Glomerular visceral epithelial cell (primary cell): ENCODE measurements around the gene MORF4L1.
A peak's percentile ranks its signal among the peaks of the same experiment; 100 is the strongest.
"Not testable (repeated sequence)": the region's sequence is repeated elsewhere in the genome, so short reads cannot be mapped to it uniquely, and the experiment has no call there.

Experiments used
- DNase-seq: peaks from one replicate; pipeline ENCODE4 v3.0.0-alpha.2; 2016; ENCODE audit errors: extremely low spot score

Gene MORF4L1

DNA sequence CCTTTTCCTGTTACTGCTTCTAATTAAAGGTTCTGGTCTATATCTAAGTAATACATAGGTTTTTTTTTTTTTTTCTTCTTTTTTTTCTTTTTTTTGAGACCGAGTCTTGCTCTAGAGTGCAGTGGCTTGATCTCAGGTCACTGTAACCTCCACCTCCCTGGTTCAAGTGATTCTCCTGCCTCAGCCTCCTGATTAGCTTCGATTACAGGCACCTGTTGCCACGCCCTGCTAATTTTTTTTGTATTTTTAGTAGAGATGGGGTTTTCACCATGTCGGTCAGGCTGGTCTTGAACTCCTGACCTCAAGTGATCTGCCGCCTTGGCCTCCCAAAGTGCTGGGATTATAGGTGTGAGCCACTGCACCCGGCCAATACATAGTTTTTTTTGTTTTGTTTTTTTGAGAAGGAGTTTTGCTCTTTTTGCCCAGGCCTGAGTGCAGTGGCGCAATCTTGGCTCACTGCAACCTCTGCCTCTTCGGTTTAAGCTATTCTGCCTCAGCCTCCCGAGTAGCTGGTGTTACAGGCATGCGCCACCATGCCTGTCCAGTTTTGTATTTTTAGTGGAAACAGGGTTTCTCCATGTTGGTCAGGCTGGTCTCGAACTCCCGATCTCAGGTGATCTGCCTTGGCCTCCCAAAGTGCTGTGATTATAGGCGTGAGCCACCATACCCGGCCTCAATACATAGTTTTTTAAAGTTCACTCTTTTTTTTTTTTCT lies 28.3 kb downstream of the MORF4L1 start:
- DNase-seq = not testable (repeated sequence)

GRCh38 chr15:78902281-78903032 lies 29.8 kb downstream of the MORF4L1 start:
- DNase-seq = peak; percentile 41

DNA sequence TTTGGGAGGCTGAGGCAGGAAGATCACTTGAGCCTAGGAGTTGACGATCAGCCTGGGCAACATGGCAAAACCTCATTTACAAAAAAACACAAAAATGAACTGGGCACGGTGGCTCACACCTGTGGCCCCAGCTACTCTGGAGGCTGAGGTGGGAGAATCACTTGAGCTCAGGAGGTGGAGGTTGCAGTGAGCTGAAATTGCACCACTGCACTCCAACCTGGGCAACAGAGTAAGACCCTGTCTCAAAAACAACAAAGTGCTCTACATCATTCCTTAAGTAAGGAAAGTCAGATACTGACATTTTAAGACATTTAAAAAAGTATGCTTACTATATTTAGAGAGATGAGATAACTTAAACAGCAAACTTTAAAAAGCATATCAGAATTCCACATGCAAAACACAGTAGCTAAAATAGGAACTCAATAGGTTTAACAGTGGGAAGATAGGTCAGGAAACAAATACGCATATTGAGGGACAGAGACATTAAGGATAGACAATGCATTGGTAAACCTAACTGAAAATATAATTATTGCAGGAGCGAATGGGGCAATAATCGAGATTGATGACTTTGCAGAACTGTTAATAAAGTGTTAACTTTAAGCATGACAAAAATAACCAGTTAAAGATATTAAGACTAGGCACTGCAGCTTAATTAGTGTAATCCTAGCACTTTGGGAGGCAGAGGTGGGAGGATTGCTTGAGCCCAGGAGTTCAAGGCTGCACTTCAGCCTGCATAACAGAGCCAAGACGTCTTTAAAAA lies 32.1 kb downstream of the MORF4L1 start:
- DNase-seq = no peak

DNA sequence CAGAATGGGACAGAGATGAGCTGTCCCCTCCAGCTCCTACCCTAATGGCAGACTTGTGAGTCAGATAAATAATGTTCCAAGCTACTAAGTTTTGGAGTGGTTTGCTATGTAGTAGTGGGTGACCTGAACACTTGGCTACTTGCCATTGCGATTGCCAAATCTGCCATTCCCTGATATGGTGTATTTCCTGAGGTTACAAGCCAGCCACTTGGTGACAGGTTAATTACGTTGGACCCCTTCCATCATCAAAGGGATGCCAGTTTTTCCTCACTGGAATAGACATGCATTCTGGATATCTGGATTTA lies 33.6 kb downstream of the MORF4L1 start:
- peak; percentile 88 for DNase-seq

DNA sequence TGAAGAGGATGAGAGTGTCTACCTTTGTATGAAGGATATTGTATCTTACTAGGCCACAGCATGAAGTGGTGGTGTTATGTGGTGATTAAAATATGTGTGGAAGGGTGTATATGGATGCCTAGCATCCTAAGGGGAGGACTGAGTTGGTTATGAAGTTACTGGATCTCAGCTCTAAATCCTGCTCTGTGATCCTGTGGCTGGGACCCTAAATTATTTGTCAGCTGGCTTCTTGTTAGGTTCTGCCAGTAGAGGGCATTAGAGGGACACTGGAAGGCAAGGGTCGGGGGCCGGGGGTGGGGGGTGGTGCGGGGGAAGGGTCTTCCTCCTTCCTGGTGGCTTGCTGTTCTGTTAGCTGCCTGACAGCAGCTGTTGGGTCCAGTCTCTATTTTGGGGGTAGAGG lies 34.9 kb downstream of the MORF4L1 start:
- no peak for DNase-seq

- DNase-seq = no peak
Measured at GRCh38 chr15:78909160-78909695, 36.5 kb downstream of the MORF4L1 start.

GRCh38 chr15:78909791-78910228 lies 37.1 kb downstream of the MORF4L1 start:
- peak; percentile 42 for DNase-seq

GRCh38 chr15:78910271-78910670 lies 37.6 kb downstream of the MORF4L1 start:
- no peak for DNase-seq

GRCh38 chr15:78912316-78912715 lies 39.6 kb downstream of the MORF4L1 start:
- no peak for DNase-seq

- no peak for DNase-seq
Measured at GRCh38 chr15:78913012-78913411, 40.3 kb downstream of the MORF4L1 start.

GRCh38 chr15:78914027-78914764 lies 41.5 kb downstream of the MORF4L1 start:
- no peak for DNase-seq

GRCh38 chr15:78915341-78916087 lies 42.8 kb downstream of the MORF4L1 start:
- no peak for DNase-seq

GRCh38 chr15:78916088-78916487 lies 43.4 kb downstream of the MORF4L1 start:
- no peak for DNase-seq

DNA sequence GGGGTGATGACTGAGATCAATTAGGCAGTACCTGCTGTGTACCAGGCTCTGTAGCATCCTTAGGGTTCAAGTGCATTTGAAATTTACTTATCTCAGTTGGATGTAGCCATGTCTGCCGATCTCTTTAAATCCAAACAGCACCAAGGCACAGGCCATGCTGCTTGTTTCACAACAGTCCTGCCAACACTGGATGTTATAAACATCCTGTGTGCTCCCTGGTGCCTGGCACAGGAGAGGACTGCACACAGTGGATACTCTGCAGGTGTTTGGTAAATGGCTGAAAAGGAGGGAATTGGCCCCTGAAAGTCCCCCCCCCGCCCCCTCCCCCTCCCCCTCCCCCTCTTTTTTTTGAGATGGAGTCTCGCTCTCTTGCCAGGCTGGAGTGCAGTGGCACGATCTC lies 45.2 kb downstream of the MORF4L1 start:
- no peak for DNase-seq

DNA sequence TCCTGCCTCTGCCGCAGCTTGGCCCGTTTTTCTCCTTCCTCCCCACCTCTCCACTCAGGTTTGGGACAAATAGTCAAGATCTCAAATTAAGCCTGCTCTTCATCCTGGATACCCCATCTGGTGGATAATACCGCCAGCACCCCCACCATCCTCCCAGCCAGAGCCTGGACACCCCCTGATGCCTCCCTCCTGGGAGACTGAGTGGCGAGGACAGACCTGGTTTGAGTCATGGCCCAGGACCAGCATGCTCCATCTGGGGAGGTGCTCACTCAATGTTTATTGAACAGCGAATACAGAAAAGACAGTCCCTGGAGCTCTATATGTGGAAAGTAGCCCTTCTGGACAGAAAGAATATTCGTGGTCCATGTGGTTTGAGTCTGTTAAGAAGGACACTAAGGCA lies 48.8 kb downstream of the MORF4L1 start:
- DNase-seq = no peak

DNA sequence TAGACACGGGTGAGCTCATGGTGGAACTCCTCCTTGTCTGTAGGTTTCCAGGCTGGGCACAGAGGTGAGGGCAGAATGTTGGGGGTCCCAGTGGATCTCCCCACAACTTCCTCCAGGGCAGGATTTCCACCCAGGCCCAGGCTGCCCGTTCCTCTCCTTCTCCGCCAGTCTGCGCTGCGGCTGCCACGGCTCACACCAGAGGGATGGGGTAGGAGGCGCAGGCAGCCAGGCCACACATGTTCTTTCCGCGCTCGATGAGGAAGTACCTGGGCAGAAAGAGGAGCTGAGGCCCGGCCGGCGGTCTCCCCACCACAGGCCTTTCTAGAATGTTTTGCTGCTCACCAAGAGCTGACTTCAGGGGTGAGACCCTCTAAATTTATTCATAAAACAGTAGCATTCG lies 49.2 kb downstream of the MORF4L1 start:
- DNase-seq = no peak

- DNase-seq = no peak
Measured at GRCh38 chr15:78922527-78922926, 49.8 kb downstream of the MORF4L1 start.

- DNase-seq = no peak
Measured at GRCh38 chr15:78923015-78923414, 50.3 kb downstream of the MORF4L1 start.

DNA sequence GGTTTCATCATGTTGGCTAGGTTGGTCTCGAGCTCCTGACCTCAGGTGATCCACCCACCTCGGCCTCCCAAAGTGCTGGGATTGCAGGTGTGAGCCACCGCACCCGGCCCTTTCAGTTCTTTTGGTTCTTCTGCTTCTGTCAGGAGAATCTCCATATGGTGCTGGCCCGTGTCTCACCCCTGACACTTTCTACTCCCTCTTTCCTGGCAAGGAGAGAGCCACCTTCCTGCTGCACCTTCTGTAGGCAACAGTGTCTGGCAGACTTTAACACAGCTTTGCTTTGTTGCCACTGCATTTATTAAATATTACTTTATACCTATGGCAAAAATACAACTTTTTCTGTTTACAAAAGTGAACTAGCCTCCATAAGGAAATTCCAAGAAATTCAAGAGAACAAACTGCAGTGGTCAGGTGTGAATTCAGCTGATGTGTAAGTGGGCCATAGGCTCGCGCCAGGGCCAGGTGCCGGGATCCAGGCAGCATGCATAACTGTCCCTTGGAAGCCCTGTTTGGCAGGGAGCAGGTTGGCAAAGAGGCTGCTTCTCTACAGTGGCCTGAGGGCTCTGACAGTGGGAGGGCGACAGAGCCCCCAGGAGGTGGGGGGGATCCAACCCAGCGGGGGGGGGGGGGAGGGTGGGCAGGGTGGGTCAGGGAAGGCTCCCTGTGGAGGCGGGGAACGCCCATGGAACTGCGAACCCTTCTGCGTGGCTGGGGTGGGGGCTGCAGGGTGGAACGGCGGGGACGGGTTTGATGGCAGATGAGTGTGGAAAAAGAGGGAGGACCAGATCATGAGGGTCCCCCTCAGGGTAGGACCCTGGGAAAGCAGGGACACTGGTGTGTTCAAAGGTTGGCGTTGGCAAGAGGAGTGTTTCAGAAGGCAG lies 51.0 kb downstream of the MORF4L1 start:
- DNase-seq = no peak

DNA sequence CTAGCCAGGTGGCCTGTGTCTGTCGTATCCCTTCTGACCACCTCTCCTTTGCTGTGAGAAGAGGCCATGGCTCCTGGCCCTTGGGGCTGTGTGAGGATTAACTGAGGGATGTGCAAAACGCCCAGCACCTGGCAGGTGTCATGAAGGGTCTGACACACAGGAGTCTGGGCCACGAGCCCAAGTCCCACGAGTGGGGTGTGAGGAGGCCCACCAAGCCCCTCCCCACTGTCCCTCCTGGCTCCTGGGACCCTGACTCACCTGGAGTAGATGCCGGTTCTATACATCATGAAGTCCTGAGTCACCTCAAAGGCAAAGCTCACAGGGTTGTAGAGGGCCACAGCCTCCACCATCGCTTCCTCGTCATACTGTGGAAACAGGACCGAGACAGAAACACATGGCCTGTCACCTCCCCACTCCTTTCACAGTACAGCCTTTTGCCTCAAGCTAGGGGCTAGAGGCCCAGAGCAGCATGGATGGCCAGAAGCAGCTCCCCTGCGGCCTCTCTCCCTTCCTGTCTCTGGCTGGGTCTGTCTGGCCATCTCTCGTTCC lies 52.5 kb downstream of the MORF4L1 start:
- no peak for DNase-seq
